DMS 273 treated with DMSO at 0.1 percent for 48 hours (cell line): ENCODE data around the gene ANKRD44.
"Not testable (repeated sequence)": the region's sequence is repeated elsewhere in the genome, so short reads cannot be mapped to it uniquely, and the experiment has no call there.

ENCODE experiments used
- DNase-seq: peaks from one replicate; lab custom pipeline; 2025; lab: John Stamatoyannopoulos, UW

ANKRD44 gene

GRCh38 chr2:197075754-197076337 is 234.7 kb downstream of the ANKRD44 start:
- DNase-seq, result no peak

GRCh38 chr2:197075281-197075680 is 235.3 kb downstream of the ANKRD44 start:
- no peak for DNase-seq

GRCh38 chr2:197073701-197074433 is 236.7 kb downstream of the ANKRD44 start:
- DNase-seq, result no peak

GRCh38 chr2:197073270-197073669 is 237.3 kb downstream of the ANKRD44 start:
- no peak for DNase-seq

- no peak for DNase-seq
Measured at GRCh38 chr2:197072533-197072932, 238.0 kb downstream of the ANKRD44 start.

- DNase-seq, result no peak
Measured at GRCh38 chr2:197071790-197072436, 238.7 kb downstream of the ANKRD44 start.

GRCh38 chr2:197071213-197071612 is 239.4 kb downstream of the ANKRD44 start:
- no peak for DNase-seq

- DNase-seq, result no peak
Measured at GRCh38 chr2:197069958-197070357, 240.6 kb downstream of the ANKRD44 start.

GRCh38 chr2:197062574-197062973 is 248.0 kb downstream of the ANKRD44 start:
- not testable (repeated sequence) for DNase-seq

- DNase-seq, result peak; percentile 31
Measured at GRCh38 chr2:197059477-197059876, 251.1 kb downstream of the ANKRD44 start.

- DNase-seq, result no peak
Measured at GRCh38 chr2:197058777-197059300, 251.7 kb downstream of the ANKRD44 start.

GRCh38 chr2:197057959-197058358 is 252.6 kb downstream of the ANKRD44 start:
- no peak for DNase-seq

- no peak for DNase-seq
Measured at GRCh38 chr2:197055045-197055444, 255.5 kb downstream of the ANKRD44 start.

- DNase-seq, result no peak
Measured at GRCh38 chr2:197054437-197054836, 256.1 kb downstream of the ANKRD44 start.

- peak; percentile 81 for DNase-seq
Measured at GRCh38 chr2:197052356-197052755, 258.2 kb downstream of the ANKRD44 start.

- no peak for DNase-seq
Measured at GRCh38 chr2:197045115-197045514, 265.5 kb downstream of the ANKRD44 start.

GRCh38 chr2:197042739-197043196 is 267.8 kb downstream of the ANKRD44 start:
- DNase-seq, result no peak

- no peak for DNase-seq
Measured at GRCh38 chr2:197037863-197038398, 272.6 kb downstream of the ANKRD44 start.

GRCh38 chr2:197035002-197035401 is 275.6 kb downstream of the ANKRD44 start:
- DNase-seq, result no peak

- DNase-seq, result no peak
Measured at GRCh38 chr2:197034292-197034691, 276.3 kb downstream of the ANKRD44 start.

GRCh38 chr2:197033222-197033621 is 277.4 kb downstream of the ANKRD44 start:
- no peak for DNase-seq

GRCh38 chr2:197031803-197032202 is 278.8 kb downstream of the ANKRD44 start:
- no peak for DNase-seq

- no peak for DNase-seq
Measured at GRCh38 chr2:197030090-197030489, 280.5 kb downstream of the ANKRD44 start.
